Left lung (tissue), 10 donors: Measurements from ENCODE around the gene NR5A2. TPM values are rescaled to one million over a fixed set of nuclear protein-coding genes. Genes with fewer than 3 reads are reported as not detected.

Experiments
- ATAC-seq: fragments of 200-7000 bp; cut with Tn5 transposase; one replicate; pipeline ENCODE4 v1.9.1; 2020; ENCODE audit warnings: moderate library complexity
- DNase-seq, 4 donors: peaks; one replicate each; pipeline ENCODE4 v3.0.0-alpha.2; 2013 to 2020
- H3K27ac ChIP-seq, 2 donors: fragments of 200-600 bp; sonication (generic) in 1 of 2; one replicate each; pipeline versions ENCODE4 v1.5.0 to v1.8.0; 2020 to 2021
- H3K27me3 ChIP-seq, 2 donors: fragments of 200-600 bp; sonication (generic) in 1 of 2; one replicate each; pipeline versions ENCODE4 v1.5.0 to v1.8.0; 2020 to 2021
- H3K36me3 ChIP-seq, 2 donors: fragments of 200-600 bp; sonication (generic) in 1 of 2; one replicate each; pipeline versions ENCODE4 v1.5.0 to v1.8.0; 2020 to 2021
- H3K4me1 ChIP-seq, 2 donors: fragments of 200-600 bp; one replicate each; pipeline ENCODE4 v1.8.0; 2021
- H3K4me3 ChIP-seq, 2 donors: fragments of 200-600 bp; sonication (generic) in 1 of 2; one replicate each; pipeline versions ENCODE4 v1.5.0 to v1.8.0; 2020 to 2021; ENCODE audit warnings: mild to moderate bottlenecking in 1 of 2
- H3K9me3 ChIP-seq, 2 donors: fragments of 200-600 bp; sonication (generic) in 1 of 2; one replicate each; pipeline versions ENCODE4 v1.5.0 to v1.8.0; 2020 to 2021
- intact Hi-C, 2 donors: fragments of 100-400 bp; cut with DNase I; formaldehyde crosslinking; loops; one replicate each; pipeline versions ENCODE4 v1.11.2 to v1.14.2; 2022
- polyA plus RNA-seq, 6 donors: library from polyadenylated mRNA; unstranded; fragments of 120-200 nt; gene quantifications; one replicate each; pipeline ENCODE4 v1.2.1, GENCODE V29; 2013; ENCODE audit not compliant: insufficient read length in 6 of 6
- total RNA-seq, 2 donors: library from RNA; stranded (reverse); fragmentation: NEBNext Ultra II Directional; extraction: Animal tissue kit (Norgen Biotek cat#: 25700); gene quantifications; one replicate each; pipeline ENCODE4 v1.2.1, GENCODE V29; 2021
- TF ChIP-seq, protein P1 (sequence below), 2 donors: fragments of 200-600 bp; sonication (generic) in 1 of 2; IDR thresholded peaks; one replicate each; pipeline versions ENCODE4 v1.5.0 to v1.8.0; 2021; ENCODE audit warnings: antibody characterized with exemption in 2 of 2
- donor health status: DM: no; HTN: yes; CAD: no.
- donor health status: DM: no; HTN: no; CAD: no.

NR5A2 gene
- total and polyA plus RNA-seq, 8 donors, result 2.8 to 10.7 (median 8.2) TPM

- DNase-seq (no peak), ATAC-seq (no peak)
- TF ChIP-seq, protein P1, sequence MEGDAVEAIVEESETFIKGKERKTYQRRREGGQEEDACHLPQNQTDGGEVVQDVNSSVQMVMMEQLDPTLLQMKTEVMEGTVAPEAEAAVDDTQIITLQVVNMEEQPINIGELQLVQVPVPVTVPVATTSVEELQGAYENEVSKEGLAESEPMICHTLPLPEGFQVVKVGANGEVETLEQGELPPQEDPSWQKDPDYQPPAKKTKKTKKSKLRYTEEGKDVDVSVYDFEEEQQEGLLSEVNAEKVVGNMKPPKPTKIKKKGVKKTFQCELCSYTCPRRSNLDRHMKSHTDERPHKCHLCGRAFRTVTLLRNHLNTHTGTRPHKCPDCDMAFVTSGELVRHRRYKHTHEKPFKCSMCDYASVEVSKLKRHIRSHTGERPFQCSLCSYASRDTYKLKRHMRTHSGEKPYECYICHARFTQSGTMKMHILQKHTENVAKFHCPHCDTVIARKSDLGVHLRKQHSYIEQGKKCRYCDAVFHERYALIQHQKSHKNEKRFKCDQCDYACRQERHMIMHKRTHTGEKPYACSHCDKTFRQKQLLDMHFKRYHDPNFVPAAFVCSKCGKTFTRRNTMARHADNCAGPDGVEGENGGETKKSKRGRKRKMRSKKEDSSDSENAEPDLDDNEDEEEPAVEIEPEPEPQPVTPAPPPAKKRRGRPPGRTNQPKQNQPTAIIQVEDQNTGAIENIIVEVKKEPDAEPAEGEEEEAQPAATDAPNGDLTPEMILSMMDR (IDR thresholded peaks at IDR 0.05), result no peak
- no peaks in the 10 kb centered on the region for H3K9me3 ChIP-seq
- no peak overlapping the region for H3K4me3 ChIP-seq
- intact Hi-C loops, result no loop called here
- no peaks in the 10 kb centered on the region for H3K4me1 ChIP-seq
- no peaks in the 10 kb centered on the region for H3K27me3 ChIP-seq
- H3K27ac ChIP-seq, result no peak overlapping the region
- H3K36me3 ChIP-seq, result no peaks in the 10 kb centered on the region
Measured at GRCh38 chr1:199983531-199983930, 44.0 kb upstream of the NR5A2 start.

DNA sequence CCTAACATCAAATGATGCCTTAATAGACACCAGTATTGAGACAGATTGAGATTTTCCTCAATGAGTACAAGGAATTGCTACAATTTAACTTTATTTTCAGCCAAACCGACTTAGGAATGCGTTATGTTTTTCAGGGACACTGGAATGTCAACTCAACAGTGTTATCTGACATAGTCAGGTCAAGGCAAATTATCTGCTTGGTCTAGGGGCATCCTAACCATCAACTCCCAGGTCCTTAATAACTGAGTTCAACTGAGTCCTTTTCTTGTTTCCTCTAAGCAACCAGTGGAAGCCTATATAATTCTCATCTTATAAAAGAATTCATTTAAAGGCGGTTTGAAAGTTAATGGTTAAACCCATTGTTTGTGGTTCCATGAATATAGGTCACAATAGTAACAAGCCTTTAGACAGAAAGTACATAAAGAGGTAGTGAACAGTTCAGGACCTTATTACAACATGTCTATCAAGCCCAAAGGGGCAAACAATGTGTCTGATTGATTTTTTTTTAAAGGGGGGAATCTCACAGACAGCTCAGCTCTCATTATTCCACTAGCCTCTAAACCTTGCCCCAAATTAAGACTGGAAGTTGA lies 32.3 kb upstream of the NR5A2 start:
- ATAC-seq, result no peak
- Histone ChIP-seq H3K27me3 (no peaks in the 10 kb centered on the region), H3K4me3 (no peak overlapping the region), H3K4me1 (no peaks in the 10 kb centered on the region), H3K9me3 (no peaks in the 10 kb centered on the region), H3K27ac (no peak overlapping the region), H3K36me3 (no peaks in the 10 kb centered on the region)
- TF ChIP-seq, protein P1 (IDR thresholded peaks at IDR 0.05), result no peak
- intact Hi-C loops, result no loop called here
- DNase-seq, result no peak

DNA sequence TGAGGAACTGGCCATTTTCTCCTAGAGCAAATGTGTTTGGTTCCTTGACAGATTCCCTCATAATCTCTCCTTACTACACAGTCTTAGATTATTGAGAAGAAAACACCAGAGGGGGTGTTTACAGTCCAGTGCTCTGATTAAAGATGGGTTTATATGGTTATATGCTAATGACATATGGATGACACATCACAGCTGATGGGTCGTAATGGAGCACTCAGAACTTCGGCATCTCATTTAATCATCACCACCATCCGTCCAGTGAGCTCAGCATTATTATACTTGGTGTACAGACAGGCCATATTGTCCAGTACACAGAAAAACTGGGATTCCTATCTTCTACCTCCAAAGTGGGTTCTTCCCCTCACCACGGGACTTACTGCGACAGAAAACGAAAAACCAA lies 22.3 kb upstream of the NR5A2 start:
- Histone ChIP-seq H3K4me1 (no peaks in the 10 kb centered on the region), H3K9me3 (no peaks in the 10 kb centered on the region), H3K36me3 (no peaks in the 10 kb centered on the region), H3K27ac (no peak overlapping the region), H3K27me3 (no peaks in the 10 kb centered on the region), H3K4me3 (no peak overlapping the region)
- DNase-seq, result no peak
- TF ChIP-seq, protein P1 (IDR thresholded peaks at IDR 0.05), result no peak
- no peak for ATAC-seq
- intact Hi-C loops, result no loop called here

DNA sequence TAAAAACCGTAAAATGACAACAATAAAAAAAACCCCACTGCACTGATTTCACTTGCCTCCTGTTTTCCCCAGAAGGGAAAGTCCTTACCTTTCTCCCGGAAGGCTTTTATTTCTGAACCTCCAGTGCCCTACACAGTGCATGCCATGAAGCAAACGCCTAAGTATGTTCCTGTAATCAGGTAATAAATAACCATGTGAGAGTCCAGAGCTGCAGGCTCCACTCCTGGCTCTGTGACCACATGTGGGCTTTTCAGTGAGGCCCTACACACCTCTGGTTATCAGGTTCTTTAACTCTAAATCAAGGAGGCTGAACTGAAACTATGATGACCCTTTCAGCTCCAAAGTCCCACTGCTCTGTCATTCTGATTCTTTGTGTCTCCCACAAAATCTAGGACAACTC lies 20.8 kb upstream of the NR5A2 start:
- DNase-seq (no peak), ATAC-seq (no peak)
- H3K4me1 ChIP-seq, result no peaks in the 10 kb centered on the region
- no peaks in the 10 kb centered on the region for H3K36me3 ChIP-seq
- no peaks in the 10 kb centered on the region for H3K27me3 ChIP-seq
- H3K27ac ChIP-seq, result no peak overlapping the region
- TF ChIP-seq, protein P1 (IDR thresholded peaks at IDR 0.05), result no peak
- H3K9me3 ChIP-seq, result no peaks in the 10 kb centered on the region
- intact Hi-C loops, result no loop called here
- H3K4me3 ChIP-seq, result no peak overlapping the region

DNA sequence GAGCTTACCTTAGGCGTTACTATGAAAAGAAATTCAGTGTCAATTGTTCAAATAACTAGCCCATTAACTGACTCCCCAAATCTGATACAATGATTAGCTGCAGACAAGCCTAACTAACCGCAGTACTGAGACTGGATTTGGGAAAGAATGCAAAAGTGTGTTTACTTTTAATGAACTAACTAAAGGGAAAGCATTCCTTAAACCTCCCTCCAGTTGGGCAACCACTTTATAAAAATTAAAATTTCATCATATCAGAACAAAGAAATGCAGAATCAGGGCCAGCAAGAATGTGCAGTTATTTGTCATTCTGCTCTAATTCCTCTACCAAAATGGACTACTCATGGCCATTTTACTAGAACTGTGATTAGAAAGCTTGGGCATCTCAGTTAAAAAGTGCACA lies 11.7 kb upstream of the NR5A2 start:
- no peak overlapping the region for H3K27ac ChIP-seq
- no peaks in the 10 kb centered on the region for H3K9me3 ChIP-seq
- ATAC-seq (no peak), DNase-seq (no peak)
- H3K4me1 ChIP-seq, result no peaks in the 10 kb centered on the region
- no peaks in the 10 kb centered on the region for H3K36me3 ChIP-seq
- intact Hi-C loops, result no loop called here
- TF ChIP-seq, protein P1 (IDR thresholded peaks at IDR 0.05), result no peak
- peaks cover 0 to 8% of the 10 kb centered on the region in 2 donors for H3K27me3 ChIP-seq
- H3K4me3 ChIP-seq, result no peak overlapping the region
